ENCODE measurements around the gene SPPL2A.
A peak's percentile ranks its signal among the peaks of the same experiment; 100 is the strongest.
"Not testable (repeated sequence)": the region's sequence is repeated elsewhere in the genome, so short reads cannot be mapped to it uniquely, and the experiment has no call there.

The SPPL2A gene, protein sequence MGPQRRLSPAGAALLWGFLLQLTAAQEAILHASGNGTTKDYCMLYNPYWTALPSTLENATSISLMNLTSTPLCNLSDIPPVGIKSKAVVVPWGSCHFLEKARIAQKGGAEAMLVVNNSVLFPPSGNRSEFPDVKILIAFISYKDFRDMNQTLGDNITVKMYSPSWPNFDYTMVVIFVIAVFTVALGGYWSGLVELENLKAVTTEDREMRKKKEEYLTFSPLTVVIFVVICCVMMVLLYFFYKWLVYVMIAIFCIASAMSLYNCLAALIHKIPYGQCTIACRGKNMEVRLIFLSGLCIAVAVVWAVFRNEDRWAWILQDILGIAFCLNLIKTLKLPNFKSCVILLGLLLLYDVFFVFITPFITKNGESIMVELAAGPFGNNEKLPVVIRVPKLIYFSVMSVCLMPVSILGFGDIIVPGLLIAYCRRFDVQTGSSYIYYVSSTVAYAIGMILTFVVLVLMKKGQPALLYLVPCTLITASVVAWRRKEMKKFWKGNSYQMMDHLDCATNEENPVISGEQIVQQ

DNA sequence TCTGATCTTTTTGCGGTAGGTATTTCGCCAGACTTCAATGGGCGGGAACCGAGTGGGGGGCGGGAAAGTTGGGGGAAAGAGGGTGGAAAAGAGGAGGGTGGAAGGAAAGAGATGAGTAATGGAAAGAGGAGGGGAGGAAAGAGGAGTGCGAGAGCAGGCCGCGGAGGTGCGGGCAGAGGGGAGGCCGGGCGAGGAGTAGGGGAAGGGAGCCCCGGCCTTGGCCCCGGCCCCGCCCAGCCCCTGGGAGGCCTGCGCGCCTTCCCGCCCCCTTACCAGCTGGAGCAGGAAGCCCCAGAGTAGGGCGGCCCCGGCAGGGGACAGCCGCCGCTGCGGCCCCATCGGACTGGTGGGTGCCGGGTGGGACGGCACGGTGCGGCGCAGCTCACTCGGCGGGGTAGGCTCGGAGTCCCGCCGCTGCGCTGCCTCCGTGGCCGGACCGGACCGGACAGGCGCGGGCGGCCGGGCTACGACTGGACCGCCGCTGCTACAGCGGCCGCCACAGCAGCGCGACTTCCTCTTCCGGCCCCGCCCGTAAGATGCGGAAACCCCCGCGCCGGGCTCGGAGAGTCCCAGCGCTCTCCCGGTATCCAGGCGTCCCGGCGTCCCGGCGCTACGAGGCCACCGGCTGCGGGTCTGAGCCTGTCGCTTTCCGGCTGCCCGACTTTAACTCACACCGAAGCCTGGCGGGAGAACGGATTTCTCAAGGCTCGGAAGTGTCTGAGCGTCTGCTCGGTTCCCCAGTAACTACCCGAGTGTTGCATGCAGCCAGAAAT, at the start of gene SPPL2A:
SPPL2A (minus strand) TSS at position 512 of the 773 bp plus-strand sequence; CDS start at position 339, 173 bp downstream.
- no peaks in the 10 kb centered on the region for H3K36me3 ChIP-seq (replicated peaks)
- no peaks in the 10 kb centered on the region for H3K9me3 ChIP-seq
- no peaks in the 10 kb centered on the region for H3K27me3 ChIP-seq (ENCODE audit: low read depth)
- H3K4me3 ChIP-seq = peak within 1 kb of the TSS; percentile 56
- DNase-seq (ENCODE audit: low spot score in 2 of 2) = peak; percentile 83 to 92
- H3K4me1 ChIP-seq = peaks cover 8% of the 10 kb centered on the region
- in situ Hi-C loops (cut with MboI; ENCODE audit: low sequenced_read_pairs) = no loop called here

- in situ Hi-C loops (cut with MboI; ENCODE audit: low sequenced_read_pairs) = no loop called here
- Histone ChIP-seq H3K36me3 (replicated peaks) (no peaks in the 10 kb centered on the region), H3K27me3 (ENCODE audit: low read depth) (0 out of 2 replicates have a peak, but pooled peaks cover 4% of the 10 kb centered on the region), H3K4me3 (no peak overlapping the region), H3K4me1 (peaks cover 7% of the 10 kb centered on the region), H3K9me3 (no peaks in the 10 kb centered on the region; the same call in 1 of the 2 replicates)
- no peak for DNase-seq (ENCODE audit: low spot score in 2 of 2)
Measured at GRCh38 chr15:50814634-50815033, 49.1 kb upstream of the SPPL2A start.

- Histone ChIP-seq H3K9me3 (no peaks in the 10 kb centered on the region; the same call in 1 of the 2 replicates), H3K36me3 (replicated peaks) (no peaks in the 10 kb centered on the region), H3K27me3 (ENCODE audit: low read depth) (0 out of 2 replicates have a peak, but pooled peaks cover 4% of the 10 kb centered on the region), H3K4me1 (no peaks in the 10 kb centered on the region), H3K4me3 (no peak overlapping the region)
- no peak for DNase-seq (ENCODE audit: low spot score in 2 of 2)
- in situ Hi-C loops (cut with MboI; ENCODE audit: low sequenced_read_pairs) = no loop called here
Measured at GRCh38 chr15:50813865-50814264, 48.4 kb upstream of the SPPL2A start.

- no peaks in the 10 kb centered on the region; the same call in 1 of the 2 replicates for H3K9me3 ChIP-seq
- 0 out of 2 replicates have a peak, but pooled peaks cover 4% of the 10 kb centered on the region for H3K27me3 ChIP-seq (ENCODE audit: low read depth)
- no peaks in the 10 kb centered on the region for H3K4me1 ChIP-seq
- no peaks in the 10 kb centered on the region for H3K36me3 ChIP-seq (replicated peaks)
- no peak overlapping the region for H3K4me3 ChIP-seq
- in situ Hi-C loops (cut with MboI; ENCODE audit: low sequenced_read_pairs) = no loop called here
- no peak for DNase-seq (ENCODE audit: low spot score in 2 of 2)
Measured at GRCh38 chr15:50813089-50813488, 47.6 kb upstream of the SPPL2A start.

- H3K9me3 ChIP-seq; DNase-seq (ENCODE audit: low spot score in 2 of 2); H3K4me1 ChIP-seq; H3K4me3 ChIP-seq; H3K27me3 ChIP-seq (ENCODE audit: low read depth); H3K36me3 ChIP-seq (replicated peaks); in situ Hi-C loops (cut with MboI; ENCODE audit: low sequenced_read_pairs): not testable (repeated sequence)
Measured at GRCh38 chr15:50812181-50812506, 46.6 kb upstream of the SPPL2A start.

- H3K4me1 ChIP-seq; H3K9me3 ChIP-seq; in situ Hi-C loops (cut with MboI; ENCODE audit: low sequenced_read_pairs); DNase-seq (ENCODE audit: low spot score in 2 of 2); H3K4me3 ChIP-seq; H3K27me3 ChIP-seq (ENCODE audit: low read depth); H3K36me3 ChIP-seq (replicated peaks): not testable (repeated sequence)
Measured at GRCh38 chr15:50811461-50812180, 46.1 kb upstream of the SPPL2A start.

DNA sequence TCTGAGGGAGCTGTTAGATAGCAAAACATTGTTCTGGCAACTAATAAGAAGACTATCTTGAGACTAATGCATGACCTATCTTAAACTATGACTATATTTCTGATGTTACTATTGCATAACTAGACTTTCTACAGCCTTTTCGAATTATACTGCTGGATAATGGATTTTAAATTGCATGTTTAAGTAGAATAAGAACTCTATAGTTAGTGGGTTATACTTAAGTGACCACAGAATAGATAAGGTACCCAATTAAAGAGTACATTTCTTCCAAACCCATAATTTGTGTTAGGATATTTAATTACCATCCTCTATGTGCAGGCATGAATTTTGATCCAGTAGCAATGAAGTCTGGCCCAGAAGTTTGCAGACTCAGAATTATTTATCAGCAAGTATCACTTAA, 44.6 kb upstream of the SPPL2A start:
- no peak overlapping the region for H3K4me3 ChIP-seq
- H3K36me3 ChIP-seq (replicated peaks) = no peaks in the 10 kb centered on the region
- in situ Hi-C loops (cut with MboI; ENCODE audit: low sequenced_read_pairs) = no loop called here
- no peaks in the 10 kb centered on the region for H3K4me1 ChIP-seq
- H3K27me3 ChIP-seq (ENCODE audit: low read depth) = 0 out of 2 replicates have a peak, but pooled peaks cover 4% of the 10 kb centered on the region
- DNase-seq (ENCODE audit: low spot score in 2 of 2) = no peak
- H3K9me3 ChIP-seq = no peaks in the 10 kb centered on the region; the same call in 1 of the 2 replicates

DNA sequence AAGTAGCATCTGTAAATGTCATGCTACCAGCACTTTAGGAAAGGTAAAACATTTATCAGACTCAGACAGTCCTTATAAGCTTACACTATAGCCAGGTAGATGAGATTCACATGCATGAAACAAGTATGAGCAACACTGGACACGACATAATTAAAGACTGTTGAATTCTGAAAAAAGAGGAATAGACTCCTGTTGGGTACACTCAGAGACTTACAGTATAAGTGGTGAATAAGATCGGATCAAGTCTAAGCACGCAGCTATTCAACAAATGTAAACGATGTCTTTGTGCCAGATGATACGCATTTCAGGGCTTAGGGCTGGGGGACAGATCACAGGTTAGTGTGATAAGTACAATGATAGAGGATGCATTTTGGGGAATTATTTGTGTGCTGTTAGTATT, 43.2 kb upstream of the SPPL2A start:
- 0 out of 2 replicates have a peak, but pooled peaks cover 4% of the 10 kb centered on the region for H3K27me3 ChIP-seq (ENCODE audit: low read depth)
- no peaks in the 10 kb centered on the region for H3K36me3 ChIP-seq (replicated peaks)
- H3K9me3 ChIP-seq = no peaks in the 10 kb centered on the region; the same call in 1 of the 2 replicates
- no peak overlapping the region for H3K4me3 ChIP-seq
- no peak for DNase-seq (ENCODE audit: low spot score in 2 of 2)
- in situ Hi-C loops (cut with MboI; ENCODE audit: low sequenced_read_pairs) = no loop called here
- H3K4me1 ChIP-seq = no peaks in the 10 kb centered on the region

GRCh38 chr15:50803479-50804180, 38.1 kb upstream of the SPPL2A start:
- in situ Hi-C loops (cut with MboI; ENCODE audit: low sequenced_read_pairs) = no loop called here
- H3K9me3 ChIP-seq = no peaks in the 10 kb centered on the region
- no peak overlapping the region for H3K4me3 ChIP-seq
- H3K27me3 ChIP-seq (ENCODE audit: low read depth) = no peaks in the 10 kb centered on the region
- DNase-seq (ENCODE audit: low spot score in 2 of 2) = no peak
- H3K36me3 ChIP-seq (replicated peaks) = no peaks in the 10 kb centered on the region
- H3K4me1 ChIP-seq = no peaks in the 10 kb centered on the region

DNA sequence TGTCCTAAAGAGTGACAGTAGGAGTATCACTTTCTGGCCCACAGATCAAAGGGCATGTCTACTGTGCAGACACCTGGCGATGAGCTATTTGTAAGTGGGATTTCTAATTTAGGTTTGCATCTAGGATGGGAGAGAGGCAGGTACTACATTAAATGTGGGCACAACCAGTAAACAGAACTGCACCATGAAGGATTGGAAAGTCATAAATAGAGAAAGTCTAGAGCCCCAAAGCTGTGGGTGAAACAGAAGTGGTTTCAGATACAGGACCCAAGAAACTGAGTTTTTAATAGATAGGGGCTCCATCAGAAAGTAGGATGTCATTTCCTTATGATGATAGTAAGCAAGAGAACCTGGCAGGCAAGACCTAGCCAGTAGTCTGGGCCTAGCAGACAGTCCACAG, 35.2 kb upstream of the SPPL2A start:
- in situ Hi-C loops (cut with MboI; ENCODE audit: low sequenced_read_pairs) = no loop called here
- Histone ChIP-seq H3K4me3 (no peak overlapping the region), H3K27me3 (ENCODE audit: low read depth) (no peaks in the 10 kb centered on the region), H3K4me1 (no peaks in the 10 kb centered on the region), H3K36me3 (replicated peaks) (no peaks in the 10 kb centered on the region), H3K9me3 (no peaks in the 10 kb centered on the region)
- no peak for DNase-seq (ENCODE audit: low spot score in 2 of 2)

DNA sequence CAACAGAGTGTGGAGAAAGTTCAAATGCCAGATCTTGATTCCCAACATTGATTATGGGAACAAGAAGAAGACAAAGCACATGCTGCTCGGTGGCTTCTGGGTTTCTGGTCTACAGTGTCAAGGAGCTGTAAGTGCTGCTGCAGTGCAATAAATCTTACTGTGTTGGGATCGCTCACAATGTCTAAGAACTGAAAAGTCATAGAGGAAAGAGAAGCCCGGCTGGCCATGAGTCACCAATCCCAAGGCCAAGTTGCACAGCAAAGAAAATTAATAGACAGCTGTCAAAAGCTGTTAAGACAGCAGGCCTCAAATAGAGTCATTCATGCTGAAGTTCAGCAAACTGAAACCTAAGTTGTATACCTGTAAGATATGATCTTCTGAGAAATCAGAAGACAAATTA, 33.2 kb upstream of the SPPL2A start:
- no peak overlapping the region for H3K4me3 ChIP-seq
- H3K4me1 ChIP-seq = peaks cover 3% of the 10 kb centered on the region; the same call in 1 of the 2 replicates
- H3K36me3 ChIP-seq (replicated peaks) = no peaks in the 10 kb centered on the region
- in situ Hi-C loops (cut with MboI; ENCODE audit: low sequenced_read_pairs) = no loop called here
- DNase-seq (ENCODE audit: low spot score in 2 of 2) = no peak
- H3K9me3 ChIP-seq = no peaks in the 10 kb centered on the region
- no peaks in the 10 kb centered on the region for H3K27me3 ChIP-seq (ENCODE audit: low read depth)

GRCh38 chr15:50797926-50798325, 32.4 kb upstream of the SPPL2A start:
- H3K36me3 ChIP-seq (replicated peaks) = no peaks in the 10 kb centered on the region
- no peak overlapping the region for H3K4me3 ChIP-seq
- peaks cover 3% of the 10 kb centered on the region; the same call in 1 of the 2 replicates for H3K4me1 ChIP-seq
- DNase-seq (ENCODE audit: low spot score in 2 of 2) = no peak
- no peaks in the 10 kb centered on the region for H3K9me3 ChIP-seq
- in situ Hi-C loops (cut with MboI; ENCODE audit: low sequenced_read_pairs) = no loop called here
- H3K27me3 ChIP-seq (ENCODE audit: low read depth) = no peaks in the 10 kb centered on the region

GRCh38 chr15:50791486-50791885, 26.0 kb upstream of the SPPL2A start:
- in situ Hi-C loops (cut with MboI; ENCODE audit: low sequenced_read_pairs) = no loop called here
- no peaks in the 10 kb centered on the region for H3K9me3 ChIP-seq
- no peaks in the 10 kb centered on the region for H3K36me3 ChIP-seq (replicated peaks)
- peaks cover 20% of the 10 kb centered on the region for H3K4me1 ChIP-seq
- no peak overlapping the region for H3K4me3 ChIP-seq
- H3K27me3 ChIP-seq (ENCODE audit: low read depth) = no peaks in the 10 kb centered on the region
- peak in 1 of 2 experiments; percentile 16 for DNase-seq (ENCODE audit: low spot score in 2 of 2)
